ENCODE data around the gene ARHGAP23. TPM values are rescaled to one million over a fixed set of nuclear protein-coding genes. Genes with fewer than 3 reads are reported as not detected.

The ARHGAP23 gene
- total RNA-seq, 3 donors from 2014 or later: 0.29 to 0.57 (median 0.48) TPM

Other genes with a start within 250 kb of the ARHGAP23 start
- not detected for gene TBC1D3, start 235.9 kb upstream of the ARHGAP23 start, total RNA-seq
- 10 to 100 TPM; 55.6 to 56.5 (median 55.9) TPM for gene MRPL45, start 131.3 kb upstream of the ARHGAP23 start, total RNA-seq
- gene GPR179, start 84.5 kb upstream of the ARHGAP23 start, total RNA-seq: under 1 TPM in 2 of 3 donors, not detected in 1; 0.03 TPM
- gene SOCS7, start 76.6 kb upstream of the ARHGAP23 start, total RNA-seq: 10 to 100 TPM; 32.2 to 33.2 (median 32.8) TPM
- gene SRCIN1, start 177.5 kb downstream of the ARHGAP23 start, total RNA-seq: under 1 TPM in 2 of 3 donors, not detected in 1; 0.16 to 0.49 TPM
- gene EPOP, start 246.5 kb downstream of the ARHGAP23 start, total RNA-seq: 100 to 1,000 TPM; 110 to 131 (median 110) TPM

All from activated T-cell treated with anti-CD3 and anti-CD28 coated beads, Interleukin-2, amount 50 U/mL, for 4 hours (primary cell).